ENCODE data around the gene KCNJ16.

The KCNJ16 gene

GRCh38 chr17:70132505-70132904 lies 57.5 kb downstream of the KCNJ16 start:
- no peak for DNase-seq

GRCh38 chr17:70134042-70134441 lies 59.0 kb downstream of the KCNJ16 start:
- DNase-seq, result no peak

GRCh38 chr17:70134777-70135176 lies 59.8 kb downstream of the KCNJ16 start:
- DNase-seq, result no peak

- DNase-seq, result no peak
These were observed 61.1 kb downstream of the KCNJ16 start for GRCh38 chr17:70136131-70136530.

- no peak for DNase-seq
These were observed 62.6 kb downstream of the KCNJ16 start for GRCh38 chr17:70137451-70138230.

GRCh38 chr17:70138291-70138865 lies 63.4 kb downstream of the KCNJ16 start:
- DNase-seq, result no peak

- no peak for DNase-seq
These were observed 64.5 kb downstream of the KCNJ16 start for GRCh38 chr17:70139449-70139993.

GRCh38 chr17:70144260-70144846 lies 69.3 kb downstream of the KCNJ16 start:
- no peak for DNase-seq

GRCh38 chr17:70153210-70153609 lies 78.2 kb downstream of the KCNJ16 start:
- DNase-seq, result no peak

- no peak for DNase-seq
These were observed 82.1 kb downstream of the KCNJ16 start for GRCh38 chr17:70157151-70157550.

- DNase-seq, result no peak
These were observed 83.2 kb downstream of the KCNJ16 start for GRCh38 chr17:70158180-70158579.

GRCh38 chr17:70158591-70158990 lies 83.6 kb downstream of the KCNJ16 start:
- DNase-seq, result no peak

GRCh38 chr17:70159980-70160379 lies 85.0 kb downstream of the KCNJ16 start:
- DNase-seq, result no peak

GRCh38 chr17:70161519-70161918 lies 86.5 kb downstream of the KCNJ16 start:
- no peak for DNase-seq

- DNase-seq, result no peak
These were observed 90.4 kb downstream of the KCNJ16 start for GRCh38 chr17:70165383-70165782.

GRCh38 chr17:70166615-70167014 lies 91.6 kb downstream of the KCNJ16 start:
- no peak for DNase-seq

GRCh38 chr17:70168044-70168976 lies 93.3 kb downstream of the KCNJ16 start:
- no peak for DNase-seq

GRCh38 chr17:70168977-70169708 lies 94.1 kb downstream of the KCNJ16 start, which contains the start of gene KCNJ2:
Gene KCNJ2 (plus strand): TSS chr17:70169532. CDS start chr17:70175040, 5,508 bp downstream.
- DNase-seq, result peak; percentile 2

- DNase-seq, result no peak
These were observed 94.9 kb downstream of the KCNJ16 start for GRCh38 chr17:70169709-70170597.

- DNase-seq, result no peak
These were observed 96.1 kb downstream of the KCNJ16 start for GRCh38 chr17:70171159-70171558.

GRCh38 chr17:70172449-70172848 lies 97.4 kb downstream of the KCNJ16 start:
- DNase-seq, result no peak
